Measurements from ENCODE around the gene NMT1. TPM values are rescaled to one million over a fixed set of nuclear protein-coding genes. Genes with fewer than 3 reads are reported as not detected.

The NMT1 gene
- polyA plus RNA-seq, 1 of the 3 experiments (the other 2 are of a cell fraction) = 30.1 TPM

GRCh38 chr17:45135192-45135977, 74.3 kb downstream of the NMT1 start, which contains the start of gene ACBD4 (continued):
- TF ChIP-seq REST (IDR thresholded peaks at IDR 0.05; ENCODE audit: low read depth, low read length) (no peak), EZH2phosphoT487 (IDR thresholded peaks at IDR 0.05; ENCODE audit: borderline replicate concordance, low read depth) (no peak), RCOR1 (IDR thresholded peaks at IDR 0.05; ENCODE audit: low read length) (peak; percentile 88), MEF2A (IDR thresholded peaks at IDR 0.05; ENCODE audit: borderline replicate concordance, low read depth) (no peak), SMC3 (IDR thresholded peaks at IDR 0.05; ENCODE audit: low read depth, low read length) (peak; percentile 99), CTCF (IDR thresholded peaks at IDR 0.05) (peak; percentile 100), ZBTB33 (IDR thresholded peaks at IDR 0.05; ENCODE audit: borderline replicate concordance, low read depth) (no peak), GABPA (IDR thresholded peaks at IDR 0.05; ENCODE audit: low read depth) (no peak), FOXJ3 (CRISPR knock-in tag; IDR thresholded peaks at IDR 0.05) (0 out of 2 replicates have a peak, but pooled peaks have one; percentile 35), NRF1 (IDR thresholded peaks at IDR 0.05; ENCODE audit: low read depth, low read length) (no peak), RAD21 (IDR thresholded peaks at IDR 0.05; ENCODE audit: low read length) (peak; percentile 95), RFX5 (IDR thresholded peaks at IDR 0.05; ENCODE audit: low read length) (peak; percentile 89), FOXM1 (IDR thresholded peaks at IDR 0.05; ENCODE audit: low read depth) (no peak), GATA2 (CRISPR knock-in tag; IDR thresholded peaks at IDR 0.05) (no peak), RXRA (IDR thresholded peaks at IDR 0.05; ENCODE audit: borderline replicate concordance, low read depth) (no peak; the same call in 1 of the 2 replicates), MAX (IDR thresholded peaks at IDR 0.05; ENCODE audit: low read depth) (peak; percentile 37; the same call in 1 of the 2 replicates), MXI1 (IDR thresholded peaks at IDR 0.05; ENCODE audit: low read depth, low read length) (peak; percentile 71; the same call in 1 of the 2 replicates), NFIC (IDR thresholded peaks at IDR 0.05; ENCODE audit: borderline replicate concordance) (no peak; the same call in 1 of the 2 replicates), FOSL2 (IDR thresholded peaks at IDR 0.05; ENCODE audit: borderline replicate concordance, low read depth) (no peak)

Data from SK-N-SH (cell line).